ENCODE results near the gene SLC16A10.

DNA sequence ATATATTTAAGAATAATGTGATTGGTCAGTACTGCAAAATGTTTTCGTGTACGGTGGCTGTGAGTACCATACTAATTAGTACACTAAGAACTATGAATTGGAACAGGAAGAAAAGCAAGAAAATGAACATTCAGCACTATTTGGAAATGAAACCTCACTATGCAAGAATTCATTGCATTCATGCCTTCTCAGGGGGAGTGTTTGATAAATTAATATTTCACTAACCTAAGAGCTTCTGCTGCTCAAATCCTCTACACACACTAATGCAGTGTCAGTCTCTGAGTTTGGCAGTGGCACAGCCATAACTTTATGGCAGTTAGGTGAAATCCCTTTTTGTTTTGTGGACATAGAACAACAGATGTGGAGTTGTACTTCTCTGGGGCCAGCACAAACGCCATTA is 60.1 kb downstream of the SLC16A10 start:
- TF ChIP-seq ELF4 (IDR thresholded peaks at IDR 0.05), result no peak
- TF ChIP-seq TARDBP (IDR thresholded peaks at IDR 0.05), result no peak
- no peak for TF ChIP-seq FOXK2 (IDR thresholded peaks at IDR 0.05)
- no peak for TF ChIP-seq SUZ12 (IDR thresholded peaks at IDR 0.05)
- no peak for TF ChIP-seq ZNF384 (IDR thresholded peaks at IDR 0.05)
- no peak for TF ChIP-seq FOXM1 (IDR thresholded peaks at IDR 0.05; ENCODE audit: borderline replicate concordance)
- no peak for TF ChIP-seq SP1 (IDR thresholded peaks at IDR 0.05)
- TF ChIP-seq LEF1 (IDR thresholded peaks at IDR 0.05; ENCODE audit: borderline replicate concordance), result no peak
- TF ChIP-seq PKNOX1 (IDR thresholded peaks at IDR 0.05), result no peak
- TF ChIP-seq ARNT (IDR thresholded peaks at IDR 0.05), result no peak
- no peak for TF ChIP-seq BHLHE40 (IDR thresholded peaks at IDR 0.05; ENCODE audit: borderline replicate concordance)
- no peak for TF ChIP-seq HDGF (IDR thresholded peaks at IDR 0.05; ENCODE audit: borderline replicate concordance)
- TF ChIP-seq NFRKB (IDR thresholded peaks at IDR 0.05), result no peak
